HG03442 (cell line): ENCODE data around the gene LGSN.
A peak's percentile ranks its signal among the peaks of the same experiment; 100 is the strongest.
"Not testable (repeated sequence)": the region's sequence is repeated elsewhere in the genome, so short reads cannot be mapped to it uniquely, and the experiment has no call there.

Experiments
- ATAC-seq: cut with Tn5 transposase; IDR thresholded peaks from one replicate; pipeline ENCODE4 v1.9.1; 2021; ENCODE audit warnings: mild to moderate bottlenecking, moderate library complexity; ENCODE audit not compliant: unreplicated experiment

LGSN gene

GRCh38 chr6:63319939-63320338, at the start of gene LGSN:
TSS of gene LGSN (minus strand) at chr6:63319983. CDS start at chr6:63319943, 40 bp downstream.
- ATAC-seq: no peak

- ATAC-seq: no peak
Observed at GRCh38 chr6:63368347-63368746, 48.6 kb upstream of the LGSN start.

- not testable (repeated sequence) for ATAC-seq
Observed at GRCh38 chr6:63362500-63363120, 42.8 kb upstream of the LGSN start.

GRCh38 chr6:63357384-63357783, 37.6 kb upstream of the LGSN start:
- not testable (repeated sequence) for ATAC-seq

- no peak for ATAC-seq
Observed at GRCh38 chr6:63355632-63356031, 35.8 kb upstream of the LGSN start.

- no peak for ATAC-seq
Observed at GRCh38 chr6:63353286-63353630, 33.5 kb upstream of the LGSN start.

- peak; percentile 94 for ATAC-seq
Observed at GRCh38 chr6:63352544-63353285, 32.9 kb upstream of the LGSN start.

GRCh38 chr6:63352069-63352543, 32.3 kb upstream of the LGSN start:
- ATAC-seq: peak; percentile 23

GRCh38 chr6:63349401-63349800, 29.6 kb upstream of the LGSN start:
- no peak for ATAC-seq

GRCh38 chr6:63348836-63349235, 29.1 kb upstream of the LGSN start:
- ATAC-seq: no peak

GRCh38 chr6:63347599-63347998, 27.8 kb upstream of the LGSN start:
- peak; percentile 52 for ATAC-seq

GRCh38 chr6:63346217-63346835, 26.5 kb upstream of the LGSN start:
- ATAC-seq: no peak

GRCh38 chr6:63340351-63340750, 20.6 kb upstream of the LGSN start:
- no peak for ATAC-seq

- not testable (repeated sequence) for ATAC-seq
Observed at GRCh38 chr6:63334652-63335051, 14.9 kb upstream of the LGSN start.

GRCh38 chr6:63333440-63333839, 13.7 kb upstream of the LGSN start:
- ATAC-seq: no peak

- ATAC-seq: not testable (repeated sequence)
Observed at GRCh38 chr6:63326630-63327029, 6.8 kb upstream of the LGSN start.

- no peak for ATAC-seq
Observed at GRCh38 chr6:63322981-63323380, 3.2 kb upstream of the LGSN start.

- ATAC-seq: no peak
Observed at GRCh38 chr6:63321821-63322220, 2.0 kb upstream of the LGSN start.

- ATAC-seq: no peak
Observed at GRCh38 chr6:63317641-63318040, 2.1 kb downstream of the LGSN start.

GRCh38 chr6:63316113-63316512, 3.7 kb downstream of the LGSN start:
- no peak for ATAC-seq

GRCh38 chr6:63313111-63313510, 6.7 kb downstream of the LGSN start:
- ATAC-seq: no peak
